ENCODE data around the gene KCNJ11. TPM values are rescaled to one million over a fixed set of nuclear protein-coding genes. Genes with fewer than 3 reads are reported as not detected.
A peak's percentile ranks its signal among the peaks of the same experiment; 100 is the strongest.

The KCNJ11 gene
- total and polyA plus RNA-seq, 2 experiments from 2014 or later, result 0.31 to 10.5 TPM

DNA sequence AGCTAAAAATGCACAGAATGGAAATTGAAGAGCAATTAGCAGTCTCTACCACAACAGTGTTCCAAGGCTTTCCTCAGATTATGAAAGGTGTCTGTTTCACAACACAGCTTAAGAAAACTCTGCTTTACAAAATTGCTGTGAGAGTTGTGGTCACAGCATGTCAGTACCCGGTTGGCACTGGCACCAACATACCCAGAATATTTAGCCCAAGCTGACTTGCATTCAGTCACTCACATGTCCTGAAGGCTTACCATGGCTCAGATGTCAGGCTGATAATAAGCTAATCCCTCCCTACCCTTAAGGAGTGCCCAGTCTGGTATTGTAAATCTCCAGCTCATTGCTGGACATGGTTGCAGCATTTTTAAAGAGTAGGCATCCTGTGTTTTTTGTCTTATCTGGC, 22.0 kb downstream of the KCNJ11 start:
- 95% methylated on average over 1 of the region's 1 CpG for WGBS (ENCODE audit: low lambda C conversion rate, missing lambda C conversion rate)
- no peak for TF ChIP-seq EZH2phosphoT487 (IDR thresholded peaks at IDR 0.05; ENCODE audit: low read depth, severe bottlenecking, unreplicated experiment)
- TF ChIP-seq EZH2 (IDR thresholded peaks at IDR 0.05; ENCODE audit: borderline replicate concordance), result no peak
- no peak for TF ChIP-seq CTCF (IDR thresholded peaks at IDR 0.05; ENCODE audit: poor library complexity)
- Histone ChIP-seq H3K4me1 (ENCODE audit: insufficient read depth) (no peaks in the 10 kb centered on the region), H3K79me2 (no peaks in the 10 kb centered on the region), H2AFZ (no peak overlapping the region), H3K27me3 (no peaks in the 10 kb centered on the region), H3K27ac (no peak overlapping the region), H3K9me2 (replicated peaks; ENCODE audit: insufficient read depth) (no peaks in the 10 kb centered on the region), H3K4me3 (no peak overlapping the region), H3K36me3 (replicated peaks; ENCODE audit: insufficient read depth, low read depth) (no peaks in the 10 kb centered on the region), H3K9me3 (ENCODE audit: low read depth) (peaks cover 9% of the 10 kb centered on the region), H3K4me2 (no peak overlapping the region), H4K20me1 (ENCODE audit: insufficient read depth, poor library complexity, severe bottlenecking) (no peaks in the 10 kb centered on the region)
- no peak for DNase-seq (ENCODE audit: low spot score)

DNA sequence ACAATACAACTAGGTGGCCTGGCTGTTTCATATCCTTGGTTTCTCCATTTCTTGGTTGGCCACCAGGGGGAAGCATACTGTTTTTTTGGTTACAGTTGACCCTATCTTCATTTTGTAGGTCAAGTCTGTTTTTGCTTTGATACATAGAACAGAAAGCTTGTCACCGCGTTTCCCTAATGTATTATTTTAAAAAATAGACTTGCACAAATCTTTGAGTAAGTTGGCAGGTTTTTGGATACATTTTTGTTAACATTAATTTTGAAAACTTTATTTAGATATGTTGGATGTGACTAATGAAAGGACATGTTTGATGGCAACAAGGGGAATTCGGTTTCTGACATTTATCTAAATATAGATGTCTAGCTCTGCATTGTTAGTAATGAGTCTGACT, 33.9 kb downstream of the KCNJ11 start:
- peak; percentile 60 for TF ChIP-seq CTCF (IDR thresholded peaks at IDR 0.05; ENCODE audit: poor library complexity)
- TF ChIP-seq EZH2phosphoT487 (IDR thresholded peaks at IDR 0.05; ENCODE audit: low read depth, severe bottlenecking, unreplicated experiment), result no peak
- Histone ChIP-seq H2AFZ (no peak overlapping the region), H3K9me2 (replicated peaks; ENCODE audit: insufficient read depth) (no peaks in the 10 kb centered on the region), H3K27ac (no peak overlapping the region), H3K4me1 (ENCODE audit: insufficient read depth) (peaks cover 5% of the 10 kb centered on the region), H3K9me3 (ENCODE audit: low read depth) (no peaks in the 10 kb centered on the region), H4K20me1 (ENCODE audit: insufficient read depth, poor library complexity, severe bottlenecking) (no peaks in the 10 kb centered on the region), H3K4me2 (peak overlapping the region; percentile 94), H3K4me3 (no peak overlapping the region), H3K27me3 (peaks cover 8% of the 10 kb centered on the region), H3K79me2 (peaks cover 3% of the 10 kb centered on the region), H3K36me3 (replicated peaks; ENCODE audit: insufficient read depth, low read depth) (no peaks in the 10 kb centered on the region)
- peak; percentile 78 for DNase-seq (ENCODE audit: low spot score)
- 65% methylated on average over 3 of the region's 3 CpGs for WGBS (ENCODE audit: low lambda C conversion rate, missing lambda C conversion rate)

DNA sequence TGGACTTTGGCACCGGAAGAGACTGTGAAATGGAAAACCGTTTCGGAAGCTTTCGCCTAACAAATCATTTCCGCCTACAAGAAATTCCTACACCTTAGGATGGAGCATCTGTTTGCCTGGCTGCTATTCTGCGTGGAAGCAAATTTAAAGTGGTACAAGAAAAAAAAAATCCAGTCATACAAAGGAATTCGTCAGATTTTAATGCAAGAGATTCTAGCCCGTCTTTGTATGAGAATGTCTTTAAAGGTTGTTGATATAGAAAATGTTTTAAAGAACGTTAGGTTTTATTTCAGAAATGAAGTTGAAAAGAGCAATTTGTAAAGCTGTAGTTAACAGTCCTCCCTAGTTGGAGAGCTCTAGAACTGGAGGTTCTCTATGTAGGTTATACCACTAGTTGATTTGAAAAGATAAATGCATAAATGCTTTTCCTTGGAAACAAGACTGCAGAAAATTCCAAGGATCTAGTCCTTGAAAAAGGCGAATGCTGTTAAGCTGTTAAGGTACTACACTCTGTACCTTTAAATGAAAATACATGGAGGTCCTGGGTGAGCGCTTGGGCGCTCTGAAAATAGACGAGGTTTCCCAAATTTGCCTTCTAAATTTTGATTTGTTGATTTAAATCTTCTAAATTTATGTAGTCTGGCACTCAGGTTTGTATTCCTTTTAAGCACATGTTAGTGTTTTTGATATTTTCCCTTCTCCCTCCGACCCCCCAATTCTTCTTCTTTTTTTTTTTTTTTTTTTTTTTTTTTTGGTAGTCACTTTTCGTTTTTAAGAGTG, 34.4 kb downstream of the KCNJ11 start:
- H3K27ac ChIP-seq, result peak overlapping the region; percentile 92
- TF ChIP-seq EZH2 (IDR thresholded peaks at IDR 0.05; ENCODE audit: borderline replicate concordance), result no peak
- TF ChIP-seq EZH2phosphoT487 (IDR thresholded peaks at IDR 0.05; ENCODE audit: low read depth, severe bottlenecking, unreplicated experiment), result no peak
- no peak for TF ChIP-seq CTCF (IDR thresholded peaks at IDR 0.05; ENCODE audit: poor library complexity)
- H3K9me3 ChIP-seq (ENCODE audit: low read depth), result no peaks in the 10 kb centered on the region
- peak overlapping the region; percentile 94 for H3K4me2 ChIP-seq
- H3K27me3 ChIP-seq, result peaks cover 8% of the 10 kb centered on the region
- H3K9me2 ChIP-seq (replicated peaks; ENCODE audit: insufficient read depth), result no peaks in the 10 kb centered on the region
- H3K4me1 ChIP-seq (ENCODE audit: insufficient read depth), result peaks cover 5% of the 10 kb centered on the region
- 11% methylated on average over 15 of the region's 15 CpGs for WGBS (ENCODE audit: low lambda C conversion rate, missing lambda C conversion rate)
- DNase-seq (ENCODE audit: low spot score), result no peak
- H4K20me1 ChIP-seq (ENCODE audit: insufficient read depth, poor library complexity, severe bottlenecking), result no peaks in the 10 kb centered on the region
- H2AFZ ChIP-seq, result peak overlapping the region; percentile 76
- H3K79me2 ChIP-seq, result peaks cover 3% of the 10 kb centered on the region
- no peaks in the 10 kb centered on the region for H3K36me3 ChIP-seq (replicated peaks; ENCODE audit: insufficient read depth, low read depth)
- peak overlapping the region; percentile 54 for H3K4me3 ChIP-seq
